CD4-positive, alpha-beta T cell (primary cell): ENCODE data around the gene C15orf61. TPM values are rescaled to one million over a fixed set of nuclear protein-coding genes. Genes with fewer than 3 reads are reported as not detected.

Experiments
- ATAC-seq: fragments of 200-7000 bp; cut with Tn5 transposase; one replicate; pipeline ENCODE4 v1.10.0; 2022; ENCODE audit warnings: mild to moderate bottlenecking; ENCODE audit not compliant: poor library complexity
- CTCF ChIA-PET: fragments of 350-600 bp; sonication (Branson Sonifier 250); formaldehyde crosslinking; loops from one replicate; lab custom pipeline; 2021; ENCODE audit warnings: antibody characterized with exemption, inconsistent platforms; lab: Charles Lee
- POLR2A ChIA-PET: fragments of 350-600 bp; sonication (Branson Sonifier 250); formaldehyde crosslinking; loops from one replicate; lab custom pipeline; 2021; ENCODE audit warnings: antibody characterized with exemption, inconsistent platforms; lab: Charles Lee
- DNase-seq, 14 experiments: peaks; one replicate each; pipeline ENCODE4 v3.0.0-alpha.2; 2013 to 2020; ENCODE audit warnings: mixed read lengths in 2 of 14
- H3K27ac ChIP-seq, 2 donors: one replicate each; pipeline versions ENCODE4 v1.5.1 to v1.7.0; 2013; ENCODE audit warnings: low read length in 2 of 2, low read depth in 1 of 2, mild to moderate bottlenecking in 1 of 2
- H3K27me3 ChIP-seq, 2 experiments: 1 replicate in 1 of 2; 2 replicates in 1 of 2; pipeline versions ENCODE4 v1.6.1 to v1.7.0; 2013; ENCODE audit warnings: low read length in 2 of 2, control low read depth in 1 of 2, mild to moderate bottlenecking in 1 of 2, moderate library complexity in 1 of 2; ENCODE audit not compliant: insufficient read depth in 2 of 2, control insufficient read depth in 1 of 2
- H3K36me3 ChIP-seq: one replicate; pipeline ENCODE4 v1.6.1; 2013; ENCODE audit warnings: low read length, control low read depth; ENCODE audit not compliant: insufficient read depth
- H3K4me1 ChIP-seq: one replicate; pipeline ENCODE4 v1.6.1; 2013; ENCODE audit warnings: low read length, control low read depth; ENCODE audit not compliant: insufficient read depth
- H3K4me3 ChIP-seq: one replicate; pipeline ENCODE4 v1.5.1; 2013; ENCODE audit warnings: mild to moderate bottlenecking, low read length, moderate library complexity
- H3K9me3 ChIP-seq, 2 experiments: 1 replicate in 1 of 2; 2 replicates in 1 of 2; pipeline versions ENCODE4 v1.6.1 to v1.7.0; 2013; ENCODE audit warnings: low read length in 2 of 2, mild to moderate bottlenecking in 2 of 2, control low read depth in 1 of 2, moderate library complexity in 1 of 2; ENCODE audit not compliant: control insufficient read depth in 1 of 2, insufficient read depth in 1 of 2
- H3K27ac Mint-ChIP-seq: one replicate; pipeline ENCODE4 v1.8.0; 2020; ENCODE audit warnings: mixed read lengths
- H3K27me3 Mint-ChIP-seq: one replicate; pipeline ENCODE4 v1.8.0; 2021; ENCODE audit warnings: mixed read lengths
- H3K36me3 Mint-ChIP-seq: one replicate; pipeline ENCODE4 v1.8.0; 2021; ENCODE audit warnings: low read depth, mixed read lengths
- H3K4me1 Mint-ChIP-seq: one replicate; pipeline ENCODE4 v1.8.0; 2021; ENCODE audit warnings: low read depth, mixed read lengths
- H3K4me3 Mint-ChIP-seq: one replicate; pipeline ENCODE4 v1.8.0; 2020; ENCODE audit warnings: mild to moderate bottlenecking, mixed read lengths
- H3K9me3 Mint-ChIP-seq: one replicate; pipeline ENCODE4 v1.8.0; 2020; ENCODE audit warnings: mixed read lengths
- CTCF ChIP-seq: fragments of 200-600 bp; IDR thresholded peaks from one replicate; pipeline ENCODE4 v1.8.0; 2022; ENCODE audit warnings: antibody characterized with exemption, mild to moderate bottlenecking
- intact Hi-C, 2 experiments: fragments of 100-400 bp; cut with DNase I in 1 of 2; cut with micrococcal nuclease in 1 of 2; formaldehyde crosslinking; loops; one replicate each; pipeline versions ENCODE4 v1.15.1 to v1.9.0; 2023 to 2025; cut with DNase I, micrococcal nuclease
- total RNA-seq, 174 experiments: library from RNA in 2 of 174; stranded (reverse) in 2 of 174; gene quantifications; one replicate each; pipeline ENCODE4 v1.2.3 and lab custom pipeline; 2021 to 2026

Gene C15orf61
- total RNA-seq, 2 experiments from 2014 or later: 11.3 to 12.0 TPM

- no peaks in the 10 kb centered on the region for H3K27me3 ChIP-seq
- ChIA-PET POLR2A (no interaction called here), CTCF (no interaction called here)
- H3K27ac ChIP-seq: no peak overlapping the region
- Mint-ChIP-seq H3K27ac (no peak overlapping the region), H3K9me3 (no peaks in the 10 kb centered on the region), H3K36me3 (peaks cover 23% of the 10 kb centered on the region), H3K4me3 (no peak overlapping the region), H3K27me3 (no peaks in the 10 kb centered on the region), H3K4me1 (no peaks in the 10 kb centered on the region)
- no peak for TF ChIP-seq CTCF
- no peaks in the 10 kb centered on the region for H3K9me3 ChIP-seq
- no peak overlapping the region for H3K4me3 ChIP-seq
- no peak for DNase-seq
- intact Hi-C loops: loop anchor here in 1 of 2 experiments (5.0 kb wide), 1 partner anchor 48 kb away; no protein-coding TSS in a partner anchor
- ATAC-seq: no peak
- H3K36me3 ChIP-seq: peaks cover 9% of the 10 kb centered on the region
- H3K4me1 ChIP-seq: no peaks in the 10 kb centered on the region
Observed at GRCh38 chr15:67575039-67575502, 54.1 kb downstream of the C15orf61 start.

- Histone ChIP-seq H3K36me3 (peaks cover 9% of the 10 kb centered on the region), H3K4me3 (no peak overlapping the region), H3K9me3 (no peaks in the 10 kb centered on the region), H3K27me3 (no peaks in the 10 kb centered on the region), H3K4me1 (no peaks in the 10 kb centered on the region), H3K27ac (no peak overlapping the region)
- Mint-ChIP-seq H3K9me3 (no peaks in the 10 kb centered on the region), H3K27ac (no peak overlapping the region), H3K4me3 (no peak overlapping the region), H3K27me3 (no peaks in the 10 kb centered on the region), H3K36me3 (peaks cover 26% of the 10 kb centered on the region), H3K4me1 (no peaks in the 10 kb centered on the region)
- ATAC-seq (no peak), DNase-seq (no peak)
- intact Hi-C loops: loop anchor here in 1 of 2 experiments (5.0 kb wide), 1 partner anchor 51 kb away; no protein-coding TSS in a partner anchor
- ChIA-PET CTCF (no interaction called here), POLR2A (no interaction called here)
- no peak for TF ChIP-seq CTCF
Observed at GRCh38 chr15:67578020-67578600, 57.2 kb downstream of the C15orf61 start.

GRCh38 chr15:67579164-67579563, 58.2 kb downstream of the C15orf61 start:
- TF ChIP-seq CTCF: no peak
- POLR2A ChIA-PET: no interaction called here
- no peaks in the 10 kb centered on the region for H3K27me3 Mint-ChIP-seq
- H3K4me1 Mint-ChIP-seq: no peaks in the 10 kb centered on the region
- no peaks in the 10 kb centered on the region for H3K27me3 ChIP-seq
- H3K27ac ChIP-seq: no peak overlapping the region
- H3K9me3 Mint-ChIP-seq: no peaks in the 10 kb centered on the region
- H3K4me3 ChIP-seq: no peak overlapping the region
- CTCF ChIA-PET: interaction anchor here (0.7 kb wide), 1 partner anchor 40 kb away, joined by 3 read pairs; no protein-coding TSS in a partner anchor
- intact Hi-C loops: loop anchor here in 1 of 2 experiments (5.0 kb wide), 1 partner anchor 52 kb away; no protein-coding TSS in a partner anchor
- H3K36me3 Mint-ChIP-seq: peaks cover 35% of the 10 kb centered on the region
- H3K36me3 ChIP-seq: peaks cover 6% of the 10 kb centered on the region
- DNase-seq (no peak), ATAC-seq (no peak)
- H3K4me3 Mint-ChIP-seq: no peak overlapping the region
- H3K4me1 ChIP-seq: no peaks in the 10 kb centered on the region
- H3K27ac Mint-ChIP-seq: no peak overlapping the region
- no peaks in the 10 kb centered on the region for H3K9me3 ChIP-seq

Other genes with a start within 250 kb of the C15orf61 start
- gene MAP2K5, start 21.6 kb downstream of the C15orf61 start, total RNA-seq: 10 to 100 TPM; 22.2 to 27.9 TPM